Measurements from ENCODE around the gene EXOSC1. TPM values are rescaled to one million over a fixed set of nuclear protein-coding genes. Genes with fewer than 3 reads are reported as not detected.
"Not testable (repeated sequence)": the region's sequence is repeated elsewhere in the genome, so short reads cannot be mapped to it uniquely, and the experiment has no call there.

Gene EXOSC1
- 42.8 and 45.6 TPM in 2 replicates for total RNA-seq (2014; rRNA removed; shearing (Covaris generic); ENCODE audit: low replicate concordance)

GRCh38 chr10:97445722-97446639 lies at the start of gene EXOSC1, which contains the start of gene ZDHHC16:
Gene EXOSC1, minus strand, starts transcription at chr10:97446006. Its CDS starts 21 bp downstream, at chr10:97445985.
Gene ZDHHC16, plus strand, starts transcription at chr10:97446175. Its CDS starts 5,501 bp downstream, at chr10:97451676.
- peak within 1 kb of the TSS; percentile 81 for H3K4me3 ChIP-seq
- H3K36me3 ChIP-seq = peaks cover 29% of the 10 kb centered on the region
- no peaks in the 10 kb centered on the region for H3K27me3 ChIP-seq
- no peaks in the 10 kb centered on the region for H3K9me3 ChIP-seq
- DNase-seq = peak; percentile 95

- no peaks in the 10 kb centered on the region for H3K9me3 ChIP-seq
- H3K36me3 ChIP-seq = peaks cover 35% of the 10 kb centered on the region
- no peak for DNase-seq
- no peaks in the 10 kb centered on the region for H3K27me3 ChIP-seq
- H3K4me3 ChIP-seq = no peak overlapping the region
Observed at GRCh38 chr10:97494863-97495506, 49.2 kb upstream of the EXOSC1 start.

- Histone ChIP-seq H3K36me3 (peaks cover 35% of the 10 kb centered on the region), H3K27me3 (no peaks in the 10 kb centered on the region)
Observed at GRCh38 chr10:97494151-97494550, 48.3 kb upstream of the EXOSC1 start.

GRCh38 chr10:97490592-97490991 lies 44.8 kb upstream of the EXOSC1 start:
- no peaks in the 10 kb centered on the region for H3K27me3 ChIP-seq
- DNase-seq = peak; percentile 21
- no peak overlapping the region for H3K4me3 ChIP-seq
- no peaks in the 10 kb centered on the region for H3K9me3 ChIP-seq
- H3K36me3 ChIP-seq = peaks cover 23% of the 10 kb centered on the region

More at GRCh38 chr10:97494151-97494550, 48.3 kb upstream of the EXOSC1 start:
- no peaks in the 10 kb centered on the region for H3K9me3 ChIP-seq
- H3K4me3 ChIP-seq = no peak overlapping the region
- DNase-seq = no peak

GRCh38 chr10:97485647-97486281 lies 40.0 kb upstream of the EXOSC1 start:
- DNase-seq = no peak
- no peaks in the 10 kb centered on the region for H3K9me3 ChIP-seq
- no peak overlapping the region for H3K4me3 ChIP-seq
- no peaks in the 10 kb centered on the region for H3K27me3 ChIP-seq
- H3K36me3 ChIP-seq = peaks cover 27% of the 10 kb centered on the region

- Histone ChIP-seq H3K27me3 (no peaks in the 10 kb centered on the region), H3K4me3 (no peak overlapping the region), H3K9me3 (no peaks in the 10 kb centered on the region), H3K36me3 (peaks cover 41% of the 10 kb centered on the region)
- DNase-seq = no peak
Observed at GRCh38 chr10:97483921-97484320, 38.1 kb upstream of the EXOSC1 start.

GRCh38 chr10:97483506-97483905 lies 37.7 kb upstream of the EXOSC1 start:
- no peak for DNase-seq
- H3K36me3 ChIP-seq = peaks cover 44% of the 10 kb centered on the region

GRCh38 chr10:97482381-97482780 lies 36.6 kb upstream of the EXOSC1 start:
- H3K36me3 ChIP-seq = peaks cover 52% of the 10 kb centered on the region
- H3K27me3 ChIP-seq = no peaks in the 10 kb centered on the region
- H3K4me3 ChIP-seq = no peak overlapping the region
- no peaks in the 10 kb centered on the region for H3K9me3 ChIP-seq
- no peak for DNase-seq

More at GRCh38 chr10:97483506-97483905, 37.7 kb upstream of the EXOSC1 start:
- H3K27me3 ChIP-seq = no peaks in the 10 kb centered on the region
- H3K4me3 ChIP-seq = no peak overlapping the region
- H3K9me3 ChIP-seq = no peaks in the 10 kb centered on the region

- Histone ChIP-seq H3K9me3 (no peaks in the 10 kb centered on the region), H3K4me3 (no peak overlapping the region), H3K36me3 (peaks cover 64% of the 10 kb centered on the region), H3K27me3 (no peaks in the 10 kb centered on the region)
- DNase-seq = no peak
Observed at GRCh38 chr10:97481071-97481470, 35.3 kb upstream of the EXOSC1 start.

GRCh38 chr10:97479939-97480338 lies 34.1 kb upstream of the EXOSC1 start:
- Histone ChIP-seq H3K4me3 (no peak overlapping the region), H3K9me3 (no peaks in the 10 kb centered on the region), H3K36me3 (peaks cover 70% of the 10 kb centered on the region), H3K27me3 (no peaks in the 10 kb centered on the region)
- no peak for DNase-seq

GRCh38 chr10:97479410-97479809 lies 33.6 kb upstream of the EXOSC1 start:
- not testable (repeated sequence) for H3K4me3 ChIP-seq, H3K27me3 ChIP-seq, DNase-seq, H3K9me3 ChIP-seq
- H3K36me3 ChIP-seq = peaks cover 75% of the 10 kb centered on the region

- peak; percentile 23 for DNase-seq
- Histone ChIP-seq H3K27me3 (no peaks in the 10 kb centered on the region), H3K4me3 (no peak overlapping the region), H3K36me3 (peaks cover 82% of the 10 kb centered on the region), H3K9me3 (no peaks in the 10 kb centered on the region)
Observed at GRCh38 chr10:97475936-97476594, 30.3 kb upstream of the EXOSC1 start.

GRCh38 chr10:97474918-97475317 lies 29.1 kb upstream of the EXOSC1 start:
- peaks cover 82% of the 10 kb centered on the region for H3K36me3 ChIP-seq
- H3K4me3 ChIP-seq = no peak overlapping the region
- DNase-seq = no peak
- no peaks in the 10 kb centered on the region for H3K27me3 ChIP-seq
- no peaks in the 10 kb centered on the region for H3K9me3 ChIP-seq

- peaks cover 80% of the 10 kb centered on the region for H3K36me3 ChIP-seq
- not testable (repeated sequence) for H3K4me3 ChIP-seq, H3K27me3 ChIP-seq, H3K9me3 ChIP-seq, DNase-seq
Observed at GRCh38 chr10:97468781-97469180, 23.0 kb upstream of the EXOSC1 start.

- Histone ChIP-seq H3K4me3 (no peak overlapping the region), H3K36me3 (peaks cover 80% of the 10 kb centered on the region), H3K27me3 (no peaks in the 10 kb centered on the region), H3K9me3 (no peaks in the 10 kb centered on the region)
- DNase-seq = no peak
Observed at GRCh38 chr10:97468162-97468561, 22.4 kb upstream of the EXOSC1 start.

- H3K9me3 ChIP-seq = no peaks in the 10 kb centered on the region
- no peak for DNase-seq
- no peaks in the 10 kb centered on the region for H3K27me3 ChIP-seq
- H3K36me3 ChIP-seq = peaks cover 85% of the 10 kb centered on the region
- no peak overlapping the region for H3K4me3 ChIP-seq
Observed at GRCh38 chr10:97466755-97467154, 20.9 kb upstream of the EXOSC1 start.

Data from MG63 (cell line).